T-helper 2 cell treated with Interferon-gamma antibody and Interleukin-4, amounts not matched to agents 100 ng/mL and 5 ng/mL, for 36 hours (primary cell): ENCODE results near the gene TTC39B. TPM values are rescaled to one million over a fixed set of nuclear protein-coding genes. Genes with fewer than 3 reads are reported as not detected.
"Not testable (repeated sequence)": the region's sequence is repeated elsewhere in the genome, so short reads cannot be mapped to it uniquely, and the experiment has no call there.

Source experiments
- intact Hi-C: fragments of 100-400 bp; cut with micrococcal nuclease; formaldehyde crosslinking; loops from one replicate; pipeline ENCODE4 v1.15.1; 2023
- total RNA-seq: library from RNA; stranded (reverse); gene quantifications from 2 replicates; pipeline ENCODE4 v1.2.3, GENCODE V29; 2022

TTC39B gene
- total RNA-seq: 23.4 and 23.5 TPM in 2 replicates

DNA sequence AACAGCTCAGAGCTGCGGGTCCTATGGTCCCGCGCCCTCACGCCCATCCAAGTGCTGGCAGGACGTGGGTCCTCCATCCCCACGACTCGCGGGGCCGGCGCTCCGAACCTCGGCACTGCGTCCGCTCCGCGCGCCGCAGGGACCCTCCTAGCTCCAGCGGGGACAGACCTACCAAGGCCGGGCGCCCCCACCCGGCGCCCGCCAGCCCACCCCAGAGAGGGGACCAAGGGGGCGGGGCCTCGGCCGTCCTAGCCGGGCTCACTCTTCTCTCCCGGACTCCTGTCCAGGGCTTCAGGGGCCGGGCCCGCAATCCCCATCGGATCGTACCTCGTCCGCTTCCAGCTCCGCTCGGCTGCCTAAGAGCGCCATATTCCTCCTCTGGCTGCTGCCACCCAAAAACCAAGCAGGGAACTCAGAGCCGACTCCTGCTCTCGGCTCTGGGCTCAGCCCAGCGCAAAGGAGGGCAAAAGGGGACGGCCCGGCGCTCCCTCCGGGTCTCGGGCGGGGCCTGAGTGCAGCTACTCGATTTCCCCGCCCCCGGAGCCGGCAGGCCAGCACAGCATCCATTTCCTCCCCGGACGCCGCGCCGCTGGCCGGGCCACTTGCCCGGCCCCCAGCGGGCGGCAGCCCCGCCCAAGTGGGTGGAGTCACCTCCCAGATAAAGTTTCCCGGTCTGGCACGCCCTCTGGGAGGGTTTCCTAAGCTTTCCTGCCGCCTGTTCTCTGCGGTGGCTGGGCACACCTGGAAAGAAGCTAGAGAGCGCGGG is at the start of gene TTC39B:
Gene TTC39B (minus strand): TSS at position 460 of the 766 bp plus-strand sequence. CDS start 91 bp downstream, at position 369.
- intact Hi-C loops: loop anchor here (1.0 to 5.0 kb wide), 3 partner anchors 8 to 115 kb away; partner anchors contain the start of gene SNAPC3

DNA sequence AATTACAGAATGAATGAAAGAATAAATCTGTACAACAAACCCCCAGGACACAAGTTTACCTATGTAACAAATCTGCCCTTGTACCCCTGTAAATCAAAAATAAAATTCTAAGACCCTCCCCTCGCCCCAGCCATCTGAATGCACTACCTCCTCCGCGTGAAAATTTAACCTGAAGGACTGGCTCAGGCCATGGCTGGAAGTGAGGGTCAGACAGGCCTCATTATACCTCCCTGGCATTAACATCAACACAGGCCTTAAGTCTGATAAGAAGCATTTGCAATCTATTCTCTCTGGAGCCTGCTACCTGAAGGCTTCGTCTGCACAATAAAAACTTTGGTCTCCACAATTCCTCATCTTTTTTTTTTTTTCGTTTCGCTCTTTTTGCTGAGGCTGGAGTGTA is 48.7 kb upstream of the TTC39B start:
- intact Hi-C loops: loop anchor here (1.0 to 10.0 kb wide), 5 partner anchors 58 to 252 kb away; no protein-coding TSS in a partner anchor

DNA sequence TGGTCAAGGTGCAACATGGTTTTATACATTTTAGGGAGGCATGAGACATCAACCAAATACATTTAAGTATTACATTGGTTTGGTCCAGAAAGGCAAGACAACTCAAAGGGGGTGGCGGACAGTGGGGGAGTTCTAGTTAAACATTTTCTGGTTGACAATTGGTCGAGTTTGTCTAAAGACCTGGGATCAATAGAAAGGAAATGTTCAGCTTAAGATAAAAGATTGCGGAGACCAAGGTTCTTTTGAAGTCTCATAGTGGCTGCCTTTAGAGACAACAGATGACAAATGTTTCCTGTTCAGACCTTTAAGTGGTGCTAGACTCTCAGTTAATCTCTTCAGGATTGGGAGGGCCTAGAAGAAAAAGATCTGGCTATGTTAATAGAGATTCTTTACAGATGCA is 47.7 kb upstream of the TTC39B start:
- intact Hi-C loops: loop anchor here (1.0 to 10.0 kb wide), 5 partner anchors 47 to 253 kb away; partner anchors contain the start of gene TTC39B

DNA sequence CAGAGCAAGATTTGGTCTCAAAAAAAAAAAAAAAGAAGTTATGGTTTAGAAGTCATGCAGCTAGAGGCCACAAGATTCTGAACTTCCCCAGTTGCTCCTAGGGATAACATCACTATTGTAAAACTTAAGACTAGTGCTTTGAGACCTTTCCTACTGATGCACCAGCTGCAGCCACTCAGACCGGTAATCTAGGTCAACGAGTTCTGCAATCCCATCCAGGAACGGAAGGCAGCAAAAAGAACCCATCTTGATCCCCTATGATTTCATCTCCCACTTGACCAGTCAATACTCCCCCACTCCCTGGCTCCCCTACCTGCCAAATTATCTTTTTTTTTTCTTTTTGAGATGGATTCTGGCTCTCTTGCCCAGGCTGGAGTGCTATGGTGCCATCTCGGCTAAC is 46.9 kb upstream of the TTC39B start:
- intact Hi-C loops: loop anchor here (5.0 to 10.0 kb wide), 2 partner anchors 47 to 181 kb away; partner anchors contain the start of gene TTC39B

DNA sequence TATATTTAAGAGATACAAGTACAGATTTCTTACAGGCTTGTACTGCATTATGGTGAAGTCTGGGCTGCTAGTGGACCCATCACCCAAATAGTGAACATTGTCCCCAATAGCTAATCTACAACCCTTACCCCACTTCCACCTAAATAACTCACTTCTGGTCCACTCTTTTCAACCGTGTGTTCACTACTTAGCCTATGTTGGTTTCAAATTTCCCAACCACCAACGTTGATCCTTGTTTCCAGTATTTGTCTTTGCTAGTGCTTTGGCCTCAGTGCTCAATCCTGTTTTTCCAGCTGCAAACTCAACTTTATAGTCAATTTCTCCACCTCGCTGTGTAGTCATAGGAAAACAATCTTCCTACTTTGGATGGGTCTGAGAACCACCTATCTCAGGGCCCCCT is 45.3 kb upstream of the TTC39B start:
- intact Hi-C loops: loop anchor here (5.0 to 10.0 kb wide), 2 partner anchors 45 to 182 kb away; partner anchors contain the start of gene TTC39B

DNA sequence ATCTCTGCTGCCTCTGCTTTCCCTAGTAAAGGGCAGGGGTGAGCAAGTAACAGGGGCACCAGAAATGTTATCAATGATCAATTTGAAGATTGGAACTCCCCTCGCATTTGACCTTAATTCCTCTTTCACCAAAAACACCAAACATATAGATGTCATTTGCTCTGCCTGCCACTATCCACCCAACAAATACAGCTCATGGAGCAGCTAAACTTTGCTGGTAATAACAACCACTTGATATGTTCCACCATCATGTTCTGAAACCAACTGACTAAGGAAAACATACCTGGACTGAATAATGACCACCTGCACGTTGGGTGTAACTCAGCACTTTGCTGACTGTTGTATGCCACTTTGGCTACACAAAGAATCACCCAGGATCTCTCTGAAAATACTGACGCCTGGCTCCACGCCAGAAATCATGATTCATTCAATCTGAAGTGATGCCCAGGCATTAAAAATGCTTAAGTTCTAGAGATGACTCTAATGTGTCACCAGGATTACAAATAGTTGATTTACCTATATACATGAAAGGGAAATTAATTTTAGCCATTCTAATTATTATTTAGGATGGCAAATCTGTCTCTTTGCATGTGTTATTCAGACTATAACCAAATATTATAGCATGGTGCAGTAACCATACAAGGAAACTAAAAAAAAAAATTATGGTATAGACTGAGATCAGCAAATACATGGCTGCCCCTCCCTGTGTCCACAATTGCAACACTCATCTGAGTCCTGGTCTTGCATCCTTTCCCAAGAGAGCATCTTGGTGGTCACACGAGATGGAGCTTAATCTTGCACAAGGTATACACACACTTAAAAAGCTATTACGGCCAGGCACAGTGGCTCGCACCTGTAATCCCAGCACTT is 43.1 kb upstream of the TTC39B start:
- intact Hi-C loops: loop anchor here (5.0 to 10.0 kb wide), 2 partner anchors 43 to 185 kb away; partner anchors contain the start of gene TTC39B

DNA sequence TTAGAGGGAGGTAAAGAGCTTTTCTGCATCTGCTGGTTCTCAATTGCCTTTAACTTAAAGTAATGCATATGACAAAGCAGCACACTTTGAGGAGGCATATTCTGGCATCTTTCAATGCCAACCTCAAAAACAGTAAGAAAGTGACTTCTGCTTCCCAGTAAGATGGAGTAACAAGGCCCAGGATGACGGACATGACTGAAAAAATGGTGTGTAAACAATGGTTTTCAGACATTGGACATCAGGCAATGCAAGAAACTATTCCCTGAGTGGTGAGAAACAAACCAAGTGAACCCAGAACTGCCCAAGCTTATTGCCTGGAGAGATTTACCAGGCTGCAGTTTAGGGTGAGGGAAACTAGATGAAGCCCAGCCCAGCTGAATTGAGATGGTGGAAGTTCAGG is 39.8 kb upstream of the TTC39B start:
- intact Hi-C loops: no loop called here

DNA sequence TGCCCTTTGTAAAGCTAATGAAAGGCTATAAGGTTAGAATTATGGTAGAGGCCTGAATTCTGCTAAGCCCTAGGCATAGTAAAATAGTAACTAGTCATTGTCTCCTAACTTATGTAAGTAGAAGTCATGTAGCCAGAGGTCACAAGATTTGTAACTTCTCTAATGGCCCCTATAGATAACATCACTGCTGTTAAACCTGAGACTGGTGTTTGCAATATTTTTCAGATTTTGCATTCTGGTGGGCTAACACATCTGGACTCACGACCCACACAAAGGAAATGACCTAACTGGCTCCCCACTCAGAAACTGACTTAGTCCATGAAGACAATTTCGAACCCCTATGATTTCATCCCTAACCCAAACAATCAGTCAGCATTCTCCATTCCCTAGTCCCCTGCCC is 37.2 kb upstream of the TTC39B start:
- intact Hi-C loops: no loop called here

DNA sequence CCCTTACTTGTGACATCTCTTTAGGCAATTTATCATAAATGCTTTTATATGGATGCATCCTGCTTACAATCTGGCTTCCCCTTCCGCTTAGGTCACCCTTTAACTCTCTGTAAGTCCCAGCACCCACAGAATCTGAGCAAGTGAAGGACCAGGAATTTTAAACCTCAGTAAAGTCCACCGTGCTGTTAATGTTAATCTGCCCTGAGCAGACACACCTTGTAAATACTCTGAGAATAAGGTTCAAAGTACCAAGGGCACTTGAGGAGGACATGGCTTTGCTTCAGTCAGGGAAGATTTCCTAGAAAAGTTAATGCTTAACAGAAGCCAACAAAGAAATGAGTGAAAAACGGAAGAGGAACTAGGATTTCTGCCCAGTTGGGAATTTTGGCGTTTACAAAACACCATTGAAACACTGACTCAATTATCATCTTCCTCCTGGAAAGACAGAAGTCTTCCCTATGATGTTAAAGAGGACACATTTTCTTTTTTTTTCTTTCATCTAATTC is 26.4 kb upstream of the TTC39B start:
- intact Hi-C loops: no loop called here

DNA sequence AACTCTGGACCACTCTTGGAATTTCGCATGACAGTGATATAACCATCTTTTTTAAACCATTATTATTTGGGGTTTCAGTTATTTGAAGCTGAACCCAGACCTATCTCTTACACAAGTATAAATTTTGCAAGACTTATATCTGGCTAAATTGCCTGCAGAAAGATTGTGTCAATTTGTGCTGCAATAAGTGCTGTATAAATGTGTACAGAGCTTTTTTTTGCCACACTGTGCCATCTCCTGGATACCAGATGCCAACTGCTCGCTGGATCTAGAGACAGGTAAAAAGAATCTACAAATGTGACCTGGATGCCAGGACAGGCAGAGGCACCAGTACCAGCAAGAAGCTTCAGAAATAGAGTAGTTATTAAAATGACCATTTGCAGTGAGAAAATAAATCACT is 25.9 kb upstream of the TTC39B start:
- intact Hi-C loops: no loop called here

DNA sequence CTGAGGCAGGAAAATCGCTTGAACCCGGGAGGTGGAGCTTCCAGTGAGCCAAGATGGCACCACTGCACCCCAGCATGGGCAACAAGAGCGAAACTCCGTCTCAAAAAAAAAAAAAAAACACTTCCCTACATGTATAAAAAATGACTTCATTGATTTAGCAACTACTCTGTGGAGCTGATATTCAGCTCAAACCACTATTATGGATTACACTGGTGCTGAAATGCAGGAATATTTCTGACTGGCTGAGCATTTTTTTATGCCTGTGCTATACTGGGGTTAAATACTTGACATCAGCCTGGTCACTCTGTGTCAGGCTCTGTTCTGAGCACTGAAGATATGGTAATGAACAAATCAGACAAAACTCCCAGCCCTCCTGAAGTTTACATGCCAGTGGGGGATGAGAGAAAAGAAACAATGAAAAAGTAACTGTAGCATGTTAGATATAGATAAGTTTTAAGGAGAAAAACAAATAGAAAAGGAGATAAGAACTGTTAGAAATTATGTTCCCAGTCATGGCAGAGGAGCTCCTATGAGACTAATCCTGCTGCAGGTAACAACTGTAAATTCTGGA is 22.6 kb upstream of the TTC39B start:
- intact Hi-C loops: no loop called here

DNA sequence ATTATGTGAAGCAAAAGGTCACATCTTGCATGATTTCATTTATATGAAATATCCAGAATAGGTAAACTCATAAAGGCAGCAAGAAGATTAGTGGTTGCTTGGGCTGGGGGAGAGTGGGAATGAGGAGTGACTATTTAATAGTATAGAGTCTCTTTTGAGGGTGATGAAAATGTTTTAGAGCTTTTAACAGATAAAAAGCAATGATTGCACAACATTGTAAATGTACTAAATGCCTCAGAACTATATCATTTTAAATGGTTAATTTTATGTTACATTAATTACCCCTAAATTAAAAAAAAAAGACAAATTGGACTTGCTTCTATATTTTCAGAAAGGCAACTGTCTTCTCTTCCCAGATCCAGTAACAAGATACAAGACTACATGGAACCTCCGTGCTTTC is 21.9 kb upstream of the TTC39B start:
- intact Hi-C loops: no loop called here

DNA sequence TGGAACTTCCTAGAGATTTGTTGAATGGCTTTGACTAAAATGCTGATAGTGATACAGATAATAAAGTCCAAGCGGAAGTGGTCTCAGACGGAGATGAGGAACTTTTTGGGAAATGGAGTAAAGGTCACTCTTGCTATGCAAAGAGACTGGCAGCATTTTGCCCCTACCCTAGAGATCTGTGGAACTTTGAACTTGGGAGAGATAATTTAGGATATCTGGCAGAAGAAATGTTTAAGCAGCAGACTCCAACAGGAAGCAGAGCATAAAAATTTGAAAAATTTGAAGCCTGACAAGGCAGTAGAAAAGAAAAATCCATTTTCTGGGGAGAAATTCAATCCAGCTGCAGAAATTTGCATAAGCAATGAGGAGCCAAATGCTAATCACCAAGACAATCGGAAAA is 15.7 kb upstream of the TTC39B start:
- intact Hi-C loops: not testable (repeated sequence)

DNA sequence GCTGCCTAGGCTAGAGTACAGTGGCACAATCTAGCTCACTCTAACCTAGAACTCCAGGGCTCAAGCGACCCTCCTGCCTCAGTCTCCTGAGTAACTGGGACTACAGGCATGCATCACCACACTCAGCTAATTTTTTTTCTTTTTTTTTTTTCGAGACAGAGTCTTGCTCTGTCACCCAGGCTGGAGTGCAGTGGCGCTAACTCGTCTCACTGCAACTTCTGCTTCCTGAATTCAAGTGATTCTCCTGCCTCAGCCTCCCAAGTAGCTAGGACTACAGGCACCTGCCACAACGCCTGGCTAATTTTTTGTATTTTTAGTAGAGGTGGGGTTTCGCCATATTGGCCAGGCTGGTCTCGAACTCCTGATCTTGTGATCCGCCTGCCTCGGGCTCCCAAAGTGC is 12.6 kb upstream of the TTC39B start:
- intact Hi-C loops: not testable (repeated sequence)

DNA sequence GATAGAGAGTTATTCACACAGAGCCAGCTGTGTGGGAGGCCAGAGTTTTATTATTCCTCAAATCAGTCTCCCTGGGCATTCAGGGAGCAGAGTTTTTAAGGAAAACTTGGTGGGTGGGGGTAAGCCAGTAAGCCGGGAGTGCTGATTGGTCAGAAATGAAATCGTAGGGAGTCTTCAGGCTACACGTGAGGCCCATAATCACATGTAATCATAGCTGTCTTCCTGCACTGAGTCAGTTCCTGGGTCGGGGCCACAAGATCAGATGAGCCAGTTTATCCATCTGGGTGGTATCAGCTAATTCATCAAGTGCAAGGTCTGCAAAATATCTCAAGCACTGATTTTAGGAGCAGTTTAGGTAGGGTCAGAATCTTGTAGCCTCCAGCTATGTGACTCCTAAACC is 10.8 kb upstream of the TTC39B start:
- intact Hi-C loops: no loop called here

DNA sequence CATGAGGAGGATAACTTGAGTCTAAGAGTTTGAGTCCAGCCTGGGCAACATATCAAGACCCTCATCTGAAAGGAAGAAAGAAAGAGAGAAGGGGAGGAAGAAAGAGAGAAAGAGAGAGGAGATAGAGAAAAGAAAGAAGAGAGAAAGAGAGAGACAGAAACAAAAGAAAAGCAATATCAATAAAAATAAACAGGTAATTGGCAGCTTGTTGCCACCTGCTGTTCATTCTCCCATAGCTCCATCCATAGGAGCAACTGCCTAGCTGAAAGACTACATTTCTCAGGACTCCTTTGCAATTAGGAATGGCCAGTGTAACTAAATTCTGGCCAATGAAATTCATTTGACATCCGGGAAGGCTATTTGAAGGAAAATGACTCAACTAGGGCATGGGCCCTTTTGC is 4.6 kb upstream of the TTC39B start:
- intact Hi-C loops: loop anchor here (2.0 to 5.0 kb wide), 2 partner anchors 15 to 99 kb away; no protein-coding TSS in a partner anchor

DNA sequence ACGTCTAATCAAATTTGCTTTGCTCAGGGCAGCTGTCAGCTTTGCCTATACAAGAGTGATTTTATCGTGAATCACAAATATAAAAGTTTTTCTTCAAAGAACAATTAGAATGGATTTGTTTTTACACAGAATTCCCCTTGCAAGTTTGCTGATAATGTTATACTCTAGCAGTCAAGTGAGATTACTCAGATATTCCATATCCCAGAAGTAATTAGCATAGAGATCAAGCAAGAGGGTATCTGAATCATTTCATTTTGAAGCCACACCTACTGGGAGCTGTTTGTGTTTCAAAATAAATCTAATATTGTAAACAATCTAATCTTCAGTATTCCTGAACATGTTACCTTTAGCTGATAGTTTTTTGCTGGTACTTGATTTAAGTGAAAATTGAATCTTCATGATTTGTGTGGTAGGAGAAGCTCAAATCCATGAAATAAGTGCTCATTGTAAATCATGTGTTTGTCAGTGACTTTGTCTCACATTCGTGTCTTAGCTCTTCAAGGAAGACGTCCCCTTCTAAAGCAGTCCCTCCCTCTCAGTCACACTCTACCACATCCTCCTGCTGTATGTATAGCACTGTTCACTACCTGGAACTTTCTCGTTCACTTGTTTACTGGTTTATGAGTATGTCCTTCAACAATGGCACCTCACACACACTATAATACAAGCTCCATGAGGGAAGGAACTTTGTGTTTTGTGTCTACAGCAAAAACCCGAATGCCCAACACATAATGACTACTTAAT is 3.3 kb upstream of the TTC39B start:
- intact Hi-C loops: loop anchor here (2.0 to 5.0 kb wide), 2 partner anchors 13 to 98 kb away; no protein-coding TSS in a partner anchor

DNA sequence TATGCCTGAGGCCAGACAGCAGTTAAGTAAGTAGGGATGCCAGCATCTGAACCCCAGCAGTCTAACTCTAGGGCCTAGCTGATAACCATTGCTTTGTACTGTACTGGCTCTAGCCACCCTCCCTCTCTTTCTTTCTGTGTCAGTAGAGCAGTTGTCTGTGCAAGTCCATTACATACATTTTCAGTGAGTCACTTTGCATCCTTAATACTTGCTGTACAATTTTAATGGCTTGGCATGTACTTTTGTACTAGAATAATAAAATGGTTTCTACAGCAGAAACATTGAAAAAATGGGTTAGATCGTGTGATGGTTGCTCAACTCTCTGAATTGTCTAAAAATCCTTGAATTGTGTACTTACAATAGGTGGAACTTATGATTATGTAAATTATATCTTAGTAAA is 1.5 kb upstream of the TTC39B start:
- intact Hi-C loops: loop anchor here (5.0 kb wide), 1 partner anchor 44 kb away; no protein-coding TSS in a partner anchor

DNA sequence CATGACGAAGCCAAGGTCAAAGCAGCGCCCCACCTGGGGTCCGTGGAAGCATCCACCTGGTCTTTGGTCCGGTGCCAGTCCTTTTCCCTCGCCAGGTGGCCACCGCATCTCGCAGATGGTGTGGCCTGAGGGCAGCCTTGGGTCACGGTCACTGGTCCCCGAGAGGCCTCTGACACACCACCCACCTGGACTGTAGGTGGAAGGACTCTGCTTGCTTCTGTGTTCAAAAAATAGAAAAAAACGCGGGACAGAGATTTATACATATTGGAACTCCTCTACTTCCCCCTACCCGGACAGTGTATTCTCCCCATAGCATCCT is 466 bp upstream of the TTC39B start:
- intact Hi-C loops: loop anchor here (1.0 to 5.0 kb wide), 3 partner anchors 8 to 115 kb away; partner anchors contain the start of gene SNAPC3

DNA sequence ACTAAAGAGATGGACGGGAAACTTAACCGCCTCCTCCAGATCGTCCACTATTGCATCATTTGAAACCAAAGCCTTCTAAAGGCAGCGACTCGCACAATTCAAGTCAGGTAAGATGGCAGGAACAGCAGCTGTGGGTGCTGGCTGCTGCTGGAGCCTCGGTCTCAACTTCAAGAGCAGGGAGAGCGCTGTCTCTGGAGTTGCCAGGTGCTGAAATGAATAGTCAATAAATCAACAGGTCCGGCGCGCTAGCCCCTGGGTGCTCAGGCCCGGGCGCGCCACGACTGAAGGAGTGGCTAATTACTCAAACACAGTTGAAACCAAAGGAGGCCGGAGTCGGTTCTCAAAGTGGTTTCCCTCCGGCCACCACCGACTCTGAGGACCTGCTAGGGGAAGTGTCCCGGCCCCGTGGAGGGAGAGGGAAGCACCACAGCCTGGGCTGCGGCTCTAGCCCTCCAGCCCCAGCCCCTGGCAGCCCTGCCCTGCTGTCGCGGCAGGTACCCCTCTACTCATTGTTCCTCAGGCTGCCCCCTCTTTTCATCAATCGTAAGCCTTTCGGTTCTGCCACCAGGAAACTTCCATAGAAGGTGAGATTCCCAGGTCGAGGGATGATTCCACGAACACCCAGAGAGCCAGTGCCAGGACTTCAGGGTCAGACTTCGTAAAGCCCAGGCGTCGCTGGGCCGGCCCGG is 804 bp downstream of the TTC39B start:
- intact Hi-C loops: loop anchor here (5.0 kb wide), 1 partner anchor 46 kb away; no protein-coding TSS in a partner anchor
